Chondrocyte (in vitro differentiated cells): ENCODE results near the gene MSANTD4. TPM values are rescaled to one million over a fixed set of nuclear protein-coding genes. Genes with fewer than 3 reads are reported as not detected.

ENCODE experiments used
- DNase-seq: peaks from one replicate; pipeline ENCODE4 v3.0.0; 2021; ENCODE audit warnings: mixed read lengths, low spot score
- H3K27ac Mint-ChIP-seq: one replicate; pipeline ENCODE4 v1.8.0; 2021; ENCODE audit warnings: mild to moderate bottlenecking, moderate library complexity, mixed read lengths; ENCODE audit not compliant: unreplicated experiment
- H3K27me3 Mint-ChIP-seq: 2 replicates; pipeline ENCODE4 v1.8.0; 2021; ENCODE audit warnings: low read depth, mixed read lengths
- H3K36me3 Mint-ChIP-seq: 2 replicates; pipeline ENCODE4 v1.8.0; 2021; ENCODE audit warnings: low read depth, mixed read lengths
- H3K4me1 Mint-ChIP-seq: 2 replicates; pipeline ENCODE4 v1.8.0; 2021; ENCODE audit warnings: low read depth, mild to moderate bottlenecking, mixed read lengths
- H3K4me3 Mint-ChIP-seq: one replicate; pipeline ENCODE4 v1.8.0; 2021; ENCODE audit warnings: mild to moderate bottlenecking, moderate library complexity, mixed read lengths; ENCODE audit not compliant: unreplicated experiment
- H3K9me3 Mint-ChIP-seq: 2 replicates; pipeline ENCODE4 v1.8.0; 2021; ENCODE audit warnings: low read depth, mixed read lengths
- CTCF ChIP-seq: fragments of 200-600 bp; sonication (generic); IDR thresholded peaks from 2 replicates; pipeline ENCODE4 v1.5.0; 2021; ENCODE audit warnings: antibody characterized with exemption, mild to moderate bottlenecking, moderate library complexity
- total RNA-seq: library from RNA; stranded (reverse); gene quantifications from 3 replicates; pipeline ENCODE4 v1.2.1, GENCODE V29; 2021

The MSANTD4 gene
- total RNA-seq, 1 donor from 2014 or later, result 18.2 TPM

- Mint-ChIP-seq H3K27me3 (peaks cover 3% of the 10 kb centered on the region), H3K4me1 (no peaks in the 10 kb centered on the region), H3K27ac (no peak overlapping the region), H3K4me3 (no peak overlapping the region), H3K9me3 (no peaks in the 10 kb centered on the region), H3K36me3 (no peaks in the 10 kb centered on the region)
- DNase-seq, result no peak
- TF ChIP-seq CTCF, result no peak
These were observed 21.5 kb upstream of the MSANTD4 start for GRCh38 chr11:106043540-106043939.

GRCh38 chr11:106032861-106033260, 10.8 kb upstream of the MSANTD4 start:
- no peak for DNase-seq
- Mint-ChIP-seq H3K27me3 (peaks cover 22% of the 10 kb centered on the region), H3K36me3 (no peaks in the 10 kb centered on the region), H3K9me3 (no peaks in the 10 kb centered on the region), H3K27ac (no peak overlapping the region), H3K4me1 (peaks cover 3% of the 10 kb centered on the region), H3K4me3 (no peak overlapping the region)
- no peak for TF ChIP-seq CTCF

GRCh38 chr11:106031936-106032335, 9.9 kb upstream of the MSANTD4 start:
- Mint-ChIP-seq H3K27me3 (peaks cover 22% of the 10 kb centered on the region), H3K9me3 (no peaks in the 10 kb centered on the region), H3K27ac (no peak overlapping the region), H3K4me3 (no peak overlapping the region), H3K4me1 (peaks cover 3% of the 10 kb centered on the region), H3K36me3 (no peaks in the 10 kb centered on the region)
- no peak for DNase-seq
- TF ChIP-seq CTCF, result no peak

GRCh38 chr11:106031202-106031810, 9.3 kb upstream of the MSANTD4 start:
- peaks cover 3% of the 10 kb centered on the region for H3K4me1 Mint-ChIP-seq
- H3K4me3 Mint-ChIP-seq, result no peak overlapping the region
- no peak overlapping the region for H3K27ac Mint-ChIP-seq
- DNase-seq, result no peak
- no peak for TF ChIP-seq CTCF
- no peaks in the 10 kb centered on the region for H3K36me3 Mint-ChIP-seq
- no peaks in the 10 kb centered on the region for H3K9me3 Mint-ChIP-seq
- peaks cover 21% of the 10 kb centered on the region for H3K27me3 Mint-ChIP-seq

GRCh38 chr11:106030609-106031008, 8.6 kb upstream of the MSANTD4 start:
- H3K36me3 Mint-ChIP-seq, result no peaks in the 10 kb centered on the region
- peaks cover 23% of the 10 kb centered on the region for H3K27me3 Mint-ChIP-seq
- H3K9me3 Mint-ChIP-seq, result no peaks in the 10 kb centered on the region
- no peak overlapping the region for H3K4me3 Mint-ChIP-seq
- TF ChIP-seq CTCF, result no peak
- peaks cover 3% of the 10 kb centered on the region for H3K4me1 Mint-ChIP-seq
- no peak for DNase-seq
- H3K27ac Mint-ChIP-seq, result no peak overlapping the region
